ENCODE results near the gene NUDT12.

The NUDT12 gene

GRCh38 chr5:103541114-103541513 lies 21.5 kb downstream of the NUDT12 start:
- no peak for DNase-seq (ENCODE audit: low spot score)

GRCh38 chr5:103539376-103540330 lies 22.9 kb downstream of the NUDT12 start:
- no peak for DNase-seq (ENCODE audit: low spot score)

- peak; percentile 40 for DNase-seq (ENCODE audit: low spot score)
Measured at GRCh38 chr5:103532086-103532734, 30.4 kb downstream of the NUDT12 start.

GRCh38 chr5:103526164-103526915 lies 36.2 kb downstream of the NUDT12 start:
- DNase-seq (ENCODE audit: low spot score) = peak; percentile 62

GRCh38 chr5:103525361-103525760 lies 37.2 kb downstream of the NUDT12 start:
- no peak for DNase-seq (ENCODE audit: low spot score)

- no peak for DNase-seq (ENCODE audit: low spot score)
Measured at GRCh38 chr5:103523319-103523718, 39.3 kb downstream of the NUDT12 start.

- peak; percentile 50 for DNase-seq (ENCODE audit: low spot score)
Measured at GRCh38 chr5:103522586-103522985, 40.0 kb downstream of the NUDT12 start.

- peak; percentile 24 for DNase-seq (ENCODE audit: low spot score)
Measured at GRCh38 chr5:103519550-103519949, 43.0 kb downstream of the NUDT12 start.

- DNase-seq (ENCODE audit: low spot score) = no peak
Measured at GRCh38 chr5:103514371-103514770, 48.2 kb downstream of the NUDT12 start.

GRCh38 chr5:103513701-103514100 lies 48.9 kb downstream of the NUDT12 start:
- DNase-seq (ENCODE audit: low spot score) = no peak

GRCh38 chr5:103512500-103512899 lies 50.1 kb downstream of the NUDT12 start:
- DNase-seq (ENCODE audit: low spot score) = no peak

- no peak for DNase-seq (ENCODE audit: low spot score)
Measured at GRCh38 chr5:103511554-103511885, 51.1 kb downstream of the NUDT12 start.

- no peak for DNase-seq (ENCODE audit: low spot score)
Measured at GRCh38 chr5:103510851-103511553, 51.6 kb downstream of the NUDT12 start.

GRCh38 chr5:103505581-103506305 lies 56.8 kb downstream of the NUDT12 start:
- DNase-seq (ENCODE audit: low spot score) = peak; percentile 70

- DNase-seq (ENCODE audit: low spot score) = no peak
Measured at GRCh38 chr5:103503066-103503465, 59.5 kb downstream of the NUDT12 start.

- DNase-seq (ENCODE audit: low spot score) = no peak
Measured at GRCh38 chr5:103502662-103503061, 59.9 kb downstream of the NUDT12 start.

All from AG20443 (cell line).